BJ (cell line): ENCODE results near the gene HSBP1L1. TPM values are rescaled to one million over a fixed set of nuclear protein-coding genes. Genes with fewer than 3 reads are reported as not detected.
A peak's percentile ranks its signal among the peaks of the same experiment; 100 is the strongest.

ENCODE experiments used
- CTCF ChIA-PET: fragments of 350-600 bp; formaldehyde crosslinking; extraction: SDS; loops from one replicate; lab custom pipeline; 2021; ENCODE audit warnings: antibody characterized with exemption, inconsistent platforms; lab: Yijun Ruan, JAX
- POLR2A ChIA-PET: fragments of 300-600 bp; sonication (Branson Sonifier 250); formaldehyde crosslinking; extraction: SDS; loops from one replicate; lab custom pipeline; 2021; ENCODE audit warnings: antibody characterized with exemption; lab: Charles Lee
- DNase-seq: peaks from one replicate; pipeline ENCODE4 v3.0.0-alpha.2; 2011; ENCODE audit warnings: low read depth
- H3K27me3 ChIP-seq: 2 replicates; pipeline ENCODE4 v1.6.0; 2011; ENCODE audit warnings: low read length; ENCODE audit not compliant: control insufficient read depth, insufficient read depth
- H3K36me3 ChIP-seq: 2 replicates; pipeline ENCODE4 v1.5.1; 2011; ENCODE audit warnings: low read length; ENCODE audit not compliant: control insufficient read depth, insufficient read depth
- H3K4me3 ChIP-seq: 2 replicates; pipeline ENCODE4 v1.5.1; 2011; ENCODE audit warnings: low read depth, mild to moderate bottlenecking, control low read depth, low read length
- CTCF ChIP-seq: IDR thresholded peaks from 2 replicates; pipeline ENCODE4 v1.5.1; 2011; ENCODE audit warnings: low read depth, mild to moderate bottlenecking, control low read depth, inconsistent platforms, low read length, moderate library complexity; ENCODE audit not compliant: insufficient read depth
- polyA plus RNA-seq: library from polyadenylated mRNA; depleted of rRNA; stranded (reverse); fragments of >200 nt; gene quantifications from 2 replicates; pipeline ENCODE4 v1.2.3, GENCODE V29; 2011

Gene HSBP1L1
- polyA plus RNA-seq, 1 experiment = 19.1 TPM

- POLR2A ChIA-PET = no interaction called here
- Histone ChIP-seq H3K4me3 (no peak overlapping the region), H3K27me3 (no peaks in the 10 kb centered on the region), H3K36me3 (no peaks in the 10 kb centered on the region)
- TF ChIP-seq CTCF = no peak
- CTCF ChIA-PET = interaction anchor here (1.4 kb wide), 1 partner anchor 12 kb away, joined by 6 read pairs; the partner anchor contains the start of gene SLC66A2
- no peak for DNase-seq
Observed at GRCh38 chr18:79962835-79963657, 1.4 kb upstream of the HSBP1L1 start.

GRCh38 chr18:79963658-79964329 lies 649 bp upstream of the HSBP1L1 start:
- Histone ChIP-seq H3K36me3 (no peaks in the 10 kb centered on the region), H3K4me3 (peak overlapping the region; percentile 67), H3K27me3 (no peaks in the 10 kb centered on the region)
- no peak for TF ChIP-seq CTCF
- POLR2A ChIA-PET = no interaction called here
- CTCF ChIA-PET = interaction anchor here (1.4 kb wide), 1 partner anchor 13 kb away, joined by 6 read pairs; the partner anchor contains the start of gene SLC66A2
- DNase-seq = no peak

- Histone ChIP-seq H3K4me3 (peak overlapping the region; percentile 67), H3K27me3 (no peaks in the 10 kb centered on the region), H3K36me3 (peaks cover 4% of the 10 kb centered on the region)
- DNase-seq = no peak
- POLR2A ChIA-PET = no interaction called here
- CTCF ChIA-PET = interaction anchor here (0.6 kb wide), 2 partner anchors 139 to 178 kb away, joined by 3 to 4 read pairs; no protein-coding TSS in a partner anchor
- TF ChIP-seq CTCF = no peak
Observed at GRCh38 chr18:79965119-79965902, 868 bp downstream of the HSBP1L1 start.

GRCh38 chr18:79970419-79971133 lies 6.1 kb downstream of the HSBP1L1 start:
- CTCF ChIA-PET = no interaction called here
- no peak overlapping the region for H3K4me3 ChIP-seq
- TF ChIP-seq CTCF = no peak
- POLR2A ChIA-PET = no interaction called here
- no peak for DNase-seq
- no peaks in the 10 kb centered on the region for H3K27me3 ChIP-seq
- peaks cover 20% of the 10 kb centered on the region for H3K36me3 ChIP-seq
